ENCODE measurements around the gene KANSL1.

- TF ChIP-seq CTCF (IDR thresholded peaks at IDR 0.05) (no peak), POLR2A (IDR thresholded peaks at IDR 0.05) (no peak)
Observed at GRCh38 chr17:46167267-46167666, 26.0 kb downstream of the KANSL1 start.
